ENCODE measurements around the gene APH1A. TPM values are rescaled to one million over a fixed set of nuclear protein-coding genes. Genes with fewer than 3 reads are reported as not detected.

The APH1A gene
- total RNA-seq, 2 experiments from 2014 or later: 115 to 122 TPM

- Histone ChIP-seq H3K9me3 (ENCODE audit: control insufficient read depth in 1 of 2, insufficient read depth in 1 of 2, low read length in 2 of 2) (no peaks in the 10 kb centered on the region), H3K36me3 (ENCODE audit: insufficient read depth, low read length) (peaks cover 31% of the 10 kb centered on the region), H3K4me1 (ENCODE audit: insufficient read depth, low read length) (peaks cover 29% of the 10 kb centered on the region), H3K27ac (ENCODE audit: low read depth in 1 of 2, low read length in 2 of 2) (peak overlapping the region; percentile 91 to 96), H3K27me3 (ENCODE audit: control insufficient read depth in 1 of 2, insufficient read depth in 2 of 2, low read length in 2 of 2) (no peaks in the 10 kb centered on the region), H3K4me3 (ENCODE audit: low read length) (peak overlapping the region; percentile 95)
- TF ChIP-seq, protein P1, sequence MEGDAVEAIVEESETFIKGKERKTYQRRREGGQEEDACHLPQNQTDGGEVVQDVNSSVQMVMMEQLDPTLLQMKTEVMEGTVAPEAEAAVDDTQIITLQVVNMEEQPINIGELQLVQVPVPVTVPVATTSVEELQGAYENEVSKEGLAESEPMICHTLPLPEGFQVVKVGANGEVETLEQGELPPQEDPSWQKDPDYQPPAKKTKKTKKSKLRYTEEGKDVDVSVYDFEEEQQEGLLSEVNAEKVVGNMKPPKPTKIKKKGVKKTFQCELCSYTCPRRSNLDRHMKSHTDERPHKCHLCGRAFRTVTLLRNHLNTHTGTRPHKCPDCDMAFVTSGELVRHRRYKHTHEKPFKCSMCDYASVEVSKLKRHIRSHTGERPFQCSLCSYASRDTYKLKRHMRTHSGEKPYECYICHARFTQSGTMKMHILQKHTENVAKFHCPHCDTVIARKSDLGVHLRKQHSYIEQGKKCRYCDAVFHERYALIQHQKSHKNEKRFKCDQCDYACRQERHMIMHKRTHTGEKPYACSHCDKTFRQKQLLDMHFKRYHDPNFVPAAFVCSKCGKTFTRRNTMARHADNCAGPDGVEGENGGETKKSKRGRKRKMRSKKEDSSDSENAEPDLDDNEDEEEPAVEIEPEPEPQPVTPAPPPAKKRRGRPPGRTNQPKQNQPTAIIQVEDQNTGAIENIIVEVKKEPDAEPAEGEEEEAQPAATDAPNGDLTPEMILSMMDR (IDR thresholded peaks at IDR 0.05): no peak
- H3K36me3 Mint-ChIP-seq (ENCODE audit: low read depth): peaks cover 50% of the 10 kb centered on the region
- CTCF ChIA-PET: interaction anchor here (1.5 to 3.1 kb wide), 2 partner anchors 12 to 19 kb away, joined by 4 to 18 read pairs; no protein-coding TSS in a partner anchor
- H3K4me1 Mint-ChIP-seq (ENCODE audit: low read depth): peaks cover 38% of the 10 kb centered on the region
- peak overlapping the region; percentile 91 for H3K27ac Mint-ChIP-seq
- DNase-seq: no peak
- POLR2A ChIA-PET: interaction anchor here (1.5 to 2.2 kb wide), 3 partner anchors 12 to 381 kb away, joined by 7 to 26 read pairs (median 12); partner anchors contain the start of gene RPRD2
- intact Hi-C loops (cut with DNase I, micrococcal nuclease): loop anchor here (1.0 to 2.0 kb wide), 5 partner anchors 13 to 53 kb away; partner anchors contain the start of genes ANP32E (in 1 of the 2), CIART (in 1 of the 2), MRPS21 (in 1 of the 2) and PRPF3 (in 1 of the 2)
- peak overlapping the region; percentile 99 for H3K4me3 Mint-ChIP-seq
- ATAC-seq (ENCODE audit: poor library complexity): no peak
- no peaks in the 10 kb centered on the region for H3K9me3 Mint-ChIP-seq
- no peaks in the 10 kb centered on the region for H3K27me3 Mint-ChIP-seq
Measured at GRCh38 chr1:150267896-150268295, 920 bp downstream of the APH1A start.

DNA sequence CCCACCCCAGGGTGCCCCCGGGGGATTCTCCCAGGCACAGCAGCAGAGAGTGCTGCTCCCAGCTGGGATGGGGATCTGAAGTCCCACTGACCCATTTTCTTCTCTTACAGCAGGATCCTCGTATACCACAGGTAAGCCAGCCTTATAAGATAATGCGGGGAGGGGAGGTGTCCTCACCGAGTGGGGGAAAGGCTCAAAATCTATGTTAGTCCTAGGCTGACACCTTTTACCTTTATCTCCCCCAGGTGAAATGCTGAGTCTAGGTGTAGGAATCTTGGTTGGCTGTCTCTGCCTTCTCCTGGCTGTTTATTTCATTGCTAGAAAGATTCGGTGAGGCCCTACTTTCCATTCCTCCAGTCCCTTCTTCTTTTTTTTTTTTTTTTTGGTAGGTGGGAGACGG, 5.3 kb downstream of the APH1A start:
- no peak overlapping the region for H3K27ac ChIP-seq (ENCODE audit: low read depth in 1 of 2, low read length in 2 of 2)
- no peak overlapping the region for H3K4me3 Mint-ChIP-seq
- no peak for ATAC-seq (ENCODE audit: poor library complexity)
- H3K9me3 ChIP-seq (ENCODE audit: control insufficient read depth in 1 of 2, insufficient read depth in 1 of 2, low read length in 2 of 2): no peaks in the 10 kb centered on the region
- H3K27me3 Mint-ChIP-seq: peaks cover 9% of the 10 kb centered on the region
- H3K4me1 Mint-ChIP-seq (ENCODE audit: low read depth): peaks cover 28% of the 10 kb centered on the region
- TF ChIP-seq, protein P1 (IDR thresholded peaks at IDR 0.05): no peak
- no peak overlapping the region for H3K27ac Mint-ChIP-seq
- H3K27me3 ChIP-seq (ENCODE audit: control insufficient read depth in 1 of 2, insufficient read depth in 2 of 2, low read length in 2 of 2): peaks cover 4 to 7% of the 10 kb centered on the region in 2 experiments
- ChIA-PET CTCF (no interaction called here), POLR2A (interaction anchor here (1.2 kb wide), 1 partner anchor 11 kb away, joined by 3 read pairs; no protein-coding TSS in a partner anchor)
- peaks cover 18% of the 10 kb centered on the region for H3K4me1 ChIP-seq (ENCODE audit: insufficient read depth, low read length)
- no peaks in the 10 kb centered on the region for H3K9me3 Mint-ChIP-seq
- H3K4me3 ChIP-seq (ENCODE audit: low read length): no peak overlapping the region
- H3K36me3 Mint-ChIP-seq (ENCODE audit: low read depth): peaks cover 40% of the 10 kb centered on the region
- intact Hi-C loops (cut with DNase I, micrococcal nuclease): no loop called here
- no peak for DNase-seq
- peaks cover 31% of the 10 kb centered on the region for H3K36me3 ChIP-seq (ENCODE audit: insufficient read depth, low read length)

DNA sequence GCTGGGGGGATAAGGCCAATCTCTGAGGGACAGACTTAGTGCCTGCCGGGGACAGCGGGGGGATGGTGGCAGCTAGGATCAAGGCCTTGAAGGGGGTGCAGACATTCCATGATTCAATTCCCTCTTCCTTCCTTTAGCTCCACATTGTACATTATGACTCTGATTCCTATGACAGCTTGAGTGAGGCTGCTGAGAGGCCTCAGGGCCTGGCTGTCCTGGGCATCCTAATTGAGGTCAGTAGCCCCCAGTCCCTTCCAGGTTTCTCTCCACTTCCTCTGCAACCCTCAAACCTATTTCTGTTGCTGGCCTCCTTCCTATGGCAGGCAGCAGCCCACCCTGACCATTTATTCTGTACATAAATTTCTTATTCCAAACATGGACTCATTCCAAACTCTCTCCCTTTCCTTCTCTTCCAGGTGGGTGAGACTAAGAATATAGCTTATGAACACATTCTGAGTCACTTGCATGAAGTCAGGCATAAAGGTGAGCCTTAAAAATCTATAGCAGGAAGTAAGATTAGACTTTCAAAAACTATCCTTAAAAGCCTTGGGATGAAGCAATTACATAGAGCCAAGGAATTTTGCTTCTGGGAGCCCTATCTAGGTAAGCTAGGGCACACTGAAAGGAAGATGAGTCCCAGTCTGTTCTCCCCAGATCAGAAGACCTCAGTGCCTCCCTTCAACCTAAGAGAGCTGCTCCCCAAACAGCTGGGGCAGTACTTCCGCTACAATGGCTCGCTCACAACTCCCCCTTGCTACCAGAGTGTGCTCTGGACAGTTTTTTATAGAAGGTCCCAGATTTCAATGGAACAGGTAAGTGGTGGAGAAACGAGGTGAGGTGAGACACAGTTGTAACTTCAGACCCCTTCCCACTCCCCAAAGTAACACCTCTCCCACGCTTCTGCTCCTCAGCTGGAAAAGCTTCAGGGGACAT, 6.2 kb downstream of the APH1A start:
- H3K27ac Mint-ChIP-seq: no peak overlapping the region
- TF ChIP-seq, protein P1 (IDR thresholded peaks at IDR 0.05): no peak

More for the DNA sequence above, 6.2 kb downstream of the APH1A start:
- ATAC-seq (ENCODE audit: poor library complexity) (no peak), DNase-seq (no peak)
- Histone ChIP-seq H3K9me3 (ENCODE audit: control insufficient read depth in 1 of 2, insufficient read depth in 1 of 2, low read length in 2 of 2) (no peaks in the 10 kb centered on the region), H3K4me3 (ENCODE audit: low read length) (no peak overlapping the region), H3K27ac (ENCODE audit: low read depth in 1 of 2, low read length in 2 of 2) (no peak overlapping the region), H3K36me3 (ENCODE audit: insufficient read depth, low read length) (peaks cover 31% of the 10 kb centered on the region), H3K27me3 (ENCODE audit: control insufficient read depth in 1 of 2, insufficient read depth in 2 of 2, low read length in 2 of 2) (peaks cover 10 to 12% of the 10 kb centered on the region in 2 experiments), H3K4me1 (ENCODE audit: insufficient read depth, low read length) (peaks cover 9% of the 10 kb centered on the region)
- Mint-ChIP-seq H3K4me1 (ENCODE audit: low read depth) (peaks cover 19% of the 10 kb centered on the region), H3K27me3 (peaks cover 17% of the 10 kb centered on the region), H3K36me3 (ENCODE audit: low read depth) (peaks cover 31% of the 10 kb centered on the region), H3K9me3 (no peaks in the 10 kb centered on the region), H3K4me3 (no peak overlapping the region)
- intact Hi-C loops (cut with DNase I, micrococcal nuclease): no loop called here
- ChIA-PET CTCF (interaction anchor here (0.6 to 1.3 kb wide), 2 partner anchors 19 to 29 kb away, joined by 3 read pairs; no protein-coding TSS in a partner anchor), POLR2A (interaction anchor here (0.7 to 1.8 kb wide), 4 partner anchors 10 to 1213 kb away, joined by 3 to 5 read pairs (median 3); no protein-coding TSS in a partner anchor)

Measured in CD4-positive, alpha-beta T cell (primary cell).